HG03045 (cell line): ENCODE measurements around the gene EBNA1BP2.
"Not testable (repeated sequence)": the region's sequence is repeated elsewhere in the genome, so short reads cannot be mapped to it uniquely, and the experiment has no call there.

Source experiments
- ATAC-seq: cut with Tn5 transposase; IDR thresholded peaks from one replicate; pipeline ENCODE4 v1.9.1; 2021; ENCODE audit warnings: mild to moderate bottlenecking, moderate library complexity; ENCODE audit not compliant: unreplicated experiment

The EBNA1BP2 gene

GRCh38 chr1:43171876-43172526, at the start of gene EBNA1BP2, which contains the start of gene CFAP57:
EBNA1BP2 (minus strand) TSS chr1:43172290; CDS start chr1:43172118, 172 bp downstream.
CFAP57 (plus strand) TSS chr1:43172330; CDS start chr1:43172754, 424 bp downstream.
- peak; percentile 91 for ATAC-seq

GRCh38 chr1:43221797-43222196, 49.7 kb upstream of the EBNA1BP2 start:
- ATAC-seq = no peak

GRCh38 chr1:43220905-43221778, 49.1 kb upstream of the EBNA1BP2 start:
- peak; percentile 62 for ATAC-seq

GRCh38 chr1:43217747-43218146, 45.7 kb upstream of the EBNA1BP2 start:
- ATAC-seq = no peak

- no peak for ATAC-seq
Measured at GRCh38 chr1:43214501-43215444, 42.7 kb upstream of the EBNA1BP2 start.

GRCh38 chr1:43208277-43208676, 36.2 kb upstream of the EBNA1BP2 start:
- not testable (repeated sequence) for ATAC-seq

- no peak for ATAC-seq
Measured at GRCh38 chr1:43207229-43207853, 35.3 kb upstream of the EBNA1BP2 start.

- ATAC-seq = no peak
Measured at GRCh38 chr1:43206600-43207228, 34.6 kb upstream of the EBNA1BP2 start.

- ATAC-seq = no peak
Measured at GRCh38 chr1:43205671-43206070, 33.6 kb upstream of the EBNA1BP2 start.

- ATAC-seq = no peak
Measured at GRCh38 chr1:43204394-43204793, 32.3 kb upstream of the EBNA1BP2 start.

- no peak for ATAC-seq
Measured at GRCh38 chr1:43203859-43204258, 31.8 kb upstream of the EBNA1BP2 start.

GRCh38 chr1:43199093-43199726, 27.1 kb upstream of the EBNA1BP2 start:
- peak; percentile 56 for ATAC-seq

- ATAC-seq = no peak
Measured at GRCh38 chr1:43197343-43198127, 25.4 kb upstream of the EBNA1BP2 start.

- ATAC-seq = no peak
Measured at GRCh38 chr1:43194509-43194908, 22.4 kb upstream of the EBNA1BP2 start.

- no peak for ATAC-seq
Measured at GRCh38 chr1:43188106-43188505, 16.0 kb upstream of the EBNA1BP2 start.

GRCh38 chr1:43184995-43185394, 12.9 kb upstream of the EBNA1BP2 start:
- no peak for ATAC-seq

- no peak for ATAC-seq
Measured at GRCh38 chr1:43184388-43184787, 12.3 kb upstream of the EBNA1BP2 start.

- no peak for ATAC-seq
Measured at GRCh38 chr1:43177691-43178090, 5.6 kb upstream of the EBNA1BP2 start.

GRCh38 chr1:43174873-43175272, 2.8 kb upstream of the EBNA1BP2 start:
- no peak for ATAC-seq
